ENCODE results near the gene PRSS16. TPM values are rescaled to one million over a fixed set of nuclear protein-coding genes. Genes with fewer than 3 reads are reported as not detected.

PRSS16 gene
- total and polyA plus RNA-seq, 2 donors (not counting 3 experiments of a cell fraction or from before 2014, with no cell fraction given), result not detected

DNA sequence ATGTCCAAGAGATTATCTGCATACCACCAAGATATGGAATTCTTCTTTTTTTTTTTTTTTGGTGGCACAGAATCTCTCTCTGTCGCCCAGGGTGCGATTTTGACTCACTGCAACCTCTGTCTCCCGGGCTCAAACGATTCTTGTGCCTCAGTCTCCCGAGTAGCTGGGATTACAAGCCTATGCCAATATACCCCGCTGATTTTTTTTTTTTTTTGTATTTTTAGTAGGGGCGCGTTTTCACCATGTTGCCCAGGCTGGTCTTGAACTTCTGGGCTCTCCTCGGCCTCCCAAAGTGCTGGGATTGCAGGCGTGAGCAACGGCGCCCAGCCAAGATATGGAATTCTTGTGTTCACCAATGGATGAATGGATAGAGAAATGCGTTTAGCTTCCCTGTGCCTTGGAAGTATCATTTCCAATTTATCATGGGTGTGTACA, 33.6 kb downstream of the PRSS16 start:
- H3K27me3 ChIP-seq (ENCODE audit: control insufficient read depth in 2 of 2, insufficient read depth in 2 of 2, low read length in 2 of 2), result peaks cover 31 to 47% of the 10 kb centered on the region in 2 experiments
- no TSS peak for BruUV-seq (replicated peaks)
- CTCF ChIA-PET, result interaction anchor here (0.7 to 1.4 kb wide), 3 partner anchors 15 to 516 kb away, joined by 4 read pairs; no protein-coding TSS in a partner anchor

DNA sequence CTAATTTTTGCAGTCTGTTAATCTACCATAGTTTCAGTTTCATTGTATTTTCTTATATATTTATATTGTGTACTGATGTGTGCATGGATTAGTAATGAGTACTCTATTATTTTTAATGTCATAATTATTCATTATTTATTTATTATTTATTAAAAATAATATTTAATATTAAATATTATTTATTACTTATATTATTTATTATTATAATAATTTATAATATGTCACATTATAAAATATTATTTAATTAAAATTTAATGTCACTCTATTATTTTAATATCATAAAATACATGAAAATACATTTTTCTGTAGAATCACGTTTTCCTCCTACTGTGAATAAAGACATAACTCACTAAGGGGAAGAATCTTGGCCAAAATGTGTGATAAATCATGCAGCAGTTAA, 34.1 kb downstream of the PRSS16 start:
- Histone ChIP-seq H3K79me2 (ENCODE audit: control insufficient read depth, insufficient read depth, low read length) (no peaks in the 10 kb centered on the region), H3K27me3 (ENCODE audit: control insufficient read depth in 2 of 2, insufficient read depth in 2 of 2, low read length in 2 of 2) (peaks cover 33 to 51% of the 10 kb centered on the region in 2 experiments), H3K27ac (ENCODE audit: insufficient read depth, low read depth, low read length) (no peak overlapping the region), H2AFZ (ENCODE audit: low read depth, low read length) (no peak overlapping the region), H3K4me3 (replicated peaks in 1 of 3; ENCODE audit: insufficient read depth in 1 of 3, low read depth in 1 of 3, low read length in 3 of 3) (no peak overlapping the region), H3K9me3 (replicated peaks; ENCODE audit: control insufficient read depth, insufficient read depth, low read length) (no peaks in the 10 kb centered on the region), H3K9me1 (replicated peaks; ENCODE audit: control insufficient read depth, extremely low read depth, insufficient read depth, low read length) (no peaks in the 10 kb centered on the region), H3K9ac (replicated peaks; ENCODE audit: extremely low read depth, insufficient read depth, low read length) (no peak overlapping the region), H3K4me1 (ENCODE audit: control insufficient read depth, extremely low read depth, insufficient read depth, low read length) (peaks cover 6% of the 10 kb centered on the region), H3K36me3 (ENCODE audit: control insufficient read depth in 2 of 2, extremely low read depth in 1 of 2, insufficient read depth in 2 of 2, low read length in 2 of 2) (no peaks in the 10 kb centered on the region), H3K4me2 (ENCODE audit: insufficient read depth, low read length) (no peak overlapping the region), H4K20me1 (replicated peaks; ENCODE audit: control insufficient read depth, extremely low read depth, insufficient read depth, low read length) (no peaks in the 10 kb centered on the region)
- BruUV-seq (replicated peaks), result no TSS peak
- DNase-seq (ENCODE audit: low read depth, low spot score), result no peak
- dilution Hi-C loops (cut with MboI; ENCODE audit: extremely low pct_ligation_motif_present, low sequenced_read_pairs) (no loop called here), intact Hi-C loops (cut with micrococcal nuclease) (no loop called here)
- FAIRE-seq, result no peak
- CTCF ChIA-PET, result interaction anchor here (1.2 to 1.4 kb wide), 2 partner anchors 15 to 31 kb away, joined by 4 read pairs; no protein-coding TSS in a partner anchor
- TF ChIP-seq, protein P1, sequence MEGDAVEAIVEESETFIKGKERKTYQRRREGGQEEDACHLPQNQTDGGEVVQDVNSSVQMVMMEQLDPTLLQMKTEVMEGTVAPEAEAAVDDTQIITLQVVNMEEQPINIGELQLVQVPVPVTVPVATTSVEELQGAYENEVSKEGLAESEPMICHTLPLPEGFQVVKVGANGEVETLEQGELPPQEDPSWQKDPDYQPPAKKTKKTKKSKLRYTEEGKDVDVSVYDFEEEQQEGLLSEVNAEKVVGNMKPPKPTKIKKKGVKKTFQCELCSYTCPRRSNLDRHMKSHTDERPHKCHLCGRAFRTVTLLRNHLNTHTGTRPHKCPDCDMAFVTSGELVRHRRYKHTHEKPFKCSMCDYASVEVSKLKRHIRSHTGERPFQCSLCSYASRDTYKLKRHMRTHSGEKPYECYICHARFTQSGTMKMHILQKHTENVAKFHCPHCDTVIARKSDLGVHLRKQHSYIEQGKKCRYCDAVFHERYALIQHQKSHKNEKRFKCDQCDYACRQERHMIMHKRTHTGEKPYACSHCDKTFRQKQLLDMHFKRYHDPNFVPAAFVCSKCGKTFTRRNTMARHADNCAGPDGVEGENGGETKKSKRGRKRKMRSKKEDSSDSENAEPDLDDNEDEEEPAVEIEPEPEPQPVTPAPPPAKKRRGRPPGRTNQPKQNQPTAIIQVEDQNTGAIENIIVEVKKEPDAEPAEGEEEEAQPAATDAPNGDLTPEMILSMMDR (IDR thresholded peaks at IDR 0.05; ENCODE audit: extremely low read depth in 1 of 2, insufficient read depth in 1 of 2, low read depth in 1 of 2, low read length in 2 of 2), result no peak
- TF ChIP-seq JUN (IDR thresholded peaks at IDR 0.05; ENCODE audit: borderline replicate concordance, insufficient read depth, insufficient read length, low read depth) (no peak), POLR2A (IDR thresholded peaks at IDR 0.05; ENCODE audit: low read depth, low read length) (no peak), GATA2 (IDR thresholded peaks at IDR 0.05; ENCODE audit: insufficient read depth, insufficient read length, low read depth, low read length) (no peak), MYC (IDR thresholded peaks at IDR 0.05; ENCODE audit: low read depth, low read length) (no peak), POLR2AphosphoS5 (IDR thresholded peaks at IDR 0.05; ENCODE audit: insufficient read depth, low read depth, low read length) (no peak), FOS (IDR thresholded peaks at IDR 0.05; ENCODE audit: borderline replicate concordance, insufficient read depth, low read length) (no peak), EZH2 (IDR thresholded peaks at IDR 0.05; ENCODE audit: borderline replicate concordance, low read depth, low read length, severe bottlenecking) (no peak)
- TF ChIP-seq, protein P2, sequence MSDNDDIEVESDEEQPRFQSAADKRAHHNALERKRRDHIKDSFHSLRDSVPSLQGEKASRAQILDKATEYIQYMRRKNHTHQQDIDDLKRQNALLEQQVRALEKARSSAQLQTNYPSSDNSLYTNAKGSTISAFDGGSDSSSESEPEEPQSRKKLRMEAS (IDR thresholded peaks at IDR 0.05; ENCODE audit: insufficient read depth, insufficient read length), result no peak
- POLR2A ChIA-PET, result no interaction called here

More for the DNA sequence above, 33.6 kb downstream of the PRSS16 start:
- FAIRE-seq (no peak), DNase-seq (ENCODE audit: low read depth, low spot score) (no peak)
- no peaks in the 10 kb centered on the region for H3K9me1 ChIP-seq (replicated peaks; ENCODE audit: control insufficient read depth, extremely low read depth, insufficient read depth, low read length)
- H3K27ac ChIP-seq (ENCODE audit: insufficient read depth, low read depth, low read length), result no peak overlapping the region
- H3K9ac ChIP-seq (replicated peaks; ENCODE audit: extremely low read depth, insufficient read depth, low read length), result no peak overlapping the region
- intact Hi-C loops (cut with micrococcal nuclease) (no loop called here), dilution Hi-C loops (cut with MboI; ENCODE audit: extremely low pct_ligation_motif_present, low sequenced_read_pairs) (no loop called here)
- peak overlapping the region in 1 of 3 experiments; percentile 58 for H3K4me3 ChIP-seq (replicated peaks in 1 of 3; ENCODE audit: insufficient read depth in 1 of 3, low read depth in 1 of 3, low read length in 3 of 3)
- no peaks in the 10 kb centered on the region for H4K20me1 ChIP-seq (replicated peaks; ENCODE audit: control insufficient read depth, extremely low read depth, insufficient read depth, low read length)
- peaks cover 6% of the 10 kb centered on the region for H3K4me1 ChIP-seq (ENCODE audit: control insufficient read depth, extremely low read depth, insufficient read depth, low read length)
- no peaks in the 10 kb centered on the region for H3K79me2 ChIP-seq (ENCODE audit: control insufficient read depth, insufficient read depth, low read length)
- TF ChIP-seq, protein P2 (IDR thresholded peaks at IDR 0.05; ENCODE audit: insufficient read depth, insufficient read length), result no peak
- TF ChIP-seq MYC (IDR thresholded peaks at IDR 0.05; ENCODE audit: low read depth, low read length), result no peak
- no peak for TF ChIP-seq GATA2 (IDR thresholded peaks at IDR 0.05; ENCODE audit: insufficient read depth, insufficient read length, low read depth, low read length)
- TF ChIP-seq POLR2AphosphoS5 (IDR thresholded peaks at IDR 0.05; ENCODE audit: insufficient read depth, low read depth, low read length), result no peak
- TF ChIP-seq POLR2A (IDR thresholded peaks at IDR 0.05; ENCODE audit: low read depth, low read length), result no peak
- H2AFZ ChIP-seq (ENCODE audit: low read depth, low read length), result no peak overlapping the region
- H3K9me3 ChIP-seq (replicated peaks; ENCODE audit: control insufficient read depth, insufficient read depth, low read length), result no peaks in the 10 kb centered on the region
- POLR2A ChIA-PET, result no interaction called here
- H3K36me3 ChIP-seq (ENCODE audit: control insufficient read depth in 2 of 2, extremely low read depth in 1 of 2, insufficient read depth in 2 of 2, low read length in 2 of 2), result no peaks in the 10 kb centered on the region
- peak overlapping the region; percentile 82 for H3K4me2 ChIP-seq (ENCODE audit: insufficient read depth, low read length)

Data from endothelial cell of umbilical vein (primary cell).